ENCODE results near the gene IFITM1. TPM values are rescaled to one million over a fixed set of nuclear protein-coding genes. Genes with fewer than 3 reads are reported as not detected.

The IFITM1 gene
- polyA plus RNA-seq, 1 donor from 2014 or later = 0.35 TPM

- no peak overlapping the region for H3K4me2 ChIP-seq (ENCODE audit: low read length)
- no peaks in the 10 kb centered on the region for H3K36me3 ChIP-seq (ENCODE audit: insufficient read depth, low read length)
- no peak overlapping the region for H3K9ac ChIP-seq (ENCODE audit: low read length)
- H2AFZ ChIP-seq (ENCODE audit: low read depth, low read length) = no peak overlapping the region
- no peaks in the 10 kb centered on the region for H4K20me1 ChIP-seq (ENCODE audit: insufficient read depth)
- no peak overlapping the region for H3K27ac ChIP-seq (ENCODE audit: low read length)
- TF ChIP-seq CTCF (IDR thresholded peaks at IDR 0.05; ENCODE audit: poor library complexity, severe bottlenecking) (peak; percentile 8), SMC3 (conservative IDR thresholded peaks at IDR 0.05; ENCODE audit: poor library complexity) (no peak), MXI1 (conservative IDR thresholded peaks at IDR 0.05; ENCODE audit: poor library complexity, severe bottlenecking) (no peak)
- no peaks in the 10 kb centered on the region for H3K79me2 ChIP-seq (replicated peaks; ENCODE audit: insufficient read depth, low read length)
- H3K27me3 ChIP-seq (ENCODE audit: insufficient read depth, low read depth, low read length) = no peaks in the 10 kb centered on the region
- no peak overlapping the region for H3K4me3 ChIP-seq (ENCODE audit: low read length)
- H3K9me3 ChIP-seq (ENCODE audit: low read length) = no peaks in the 10 kb centered on the region
- no peaks in the 10 kb centered on the region for H3K9me2 ChIP-seq (ENCODE audit: insufficient read depth, low read length)
- H3F3A ChIP-seq (ENCODE audit: insufficient read depth, low read length, poor library complexity, severe bottlenecking) = no peaks in the 10 kb centered on the region
These were observed 50.3 kb downstream of the IFITM1 start for GRCh38 chr11:363948-364761.

Small RNA genes within 50 kb of the gene (small RNA-seq; reads per million reads assigned to genes)
- gene AC136475.6 = 0 reads per million in 3 experiments

Other genes starting within 250 kb of the IFITM1 start
- not detected in 2 replicates for gene SCGB1C1, start 121.0 kb upstream of the IFITM1 start, polyA plus RNA-seq
- gene BET1L, start 106.6 kb upstream of the IFITM1 start, polyA plus RNA-seq = 6.7 and 7.6 TPM in 2 replicates
- 128 and 152 TPM in 2 replicates for gene RIC8A, start 106.3 kb upstream of the IFITM1 start, polyA plus RNA-seq
- 32.9 and 38.8 TPM in 2 replicates for gene SIRT3, start 77.7 kb upstream of the IFITM1 start, polyA plus RNA-seq
- 174 and 183 TPM in 2 replicates for gene PSMD13, start 77.1 kb upstream of the IFITM1 start, polyA plus RNA-seq
- gene NLRP6, start 35.6 kb upstream of the IFITM1 start, polyA plus RNA-seq = not detected in 2 replicates
- 2.1 and 6.0 TPM in 2 replicates for gene PGGHG, start 24.9 kb upstream of the IFITM1 start, polyA plus RNA-seq
- gene IFITM5, start 14.5 kb upstream of the IFITM1 start, polyA plus RNA-seq = not detected in 2 replicates
- 2.3 TPM in 1 of 2 replicates, not detected in the other for gene IFITM2, start 6.2 kb upstream of the IFITM1 start, polyA plus RNA-seq
- gene IFITM3, start 6.8 kb downstream of the IFITM1 start, polyA plus RNA-seq = not detected in 2 replicates
- 440 and 478 TPM in 2 replicates for gene B4GALNT4, start 55.5 kb downstream of the IFITM1 start, polyA plus RNA-seq
- not detected in 2 replicates for gene PKP3, start 80.2 kb downstream of the IFITM1 start, polyA plus RNA-seq
- gene SIGIRR, start 101.0 kb downstream of the IFITM1 start, polyA plus RNA-seq = 1.6 and 5.6 TPM in 2 replicates
- gene ANO9, start 128.0 kb downstream of the IFITM1 start, polyA plus RNA-seq = not detected in 2 replicates
- 39.1 and 54.3 TPM in 2 replicates for gene PTDSS2, start 136.2 kb downstream of the IFITM1 start, polyA plus RNA-seq
- 71.8 and 82.4 TPM in 2 replicates for gene RNH1, start 193.2 kb downstream of the IFITM1 start, polyA plus RNA-seq
- gene HRAS, start 221.5 kb downstream of the IFITM1 start, polyA plus RNA-seq = 119 and 120 TPM in 2 replicates
- gene LRRC56, start 223.5 kb downstream of the IFITM1 start, polyA plus RNA-seq = 0.76 and 1.3 TPM in 2 replicates
- 0.61 and 3.0 TPM in 2 replicates for gene LMNTD2, start 246.7 kb downstream of the IFITM1 start, polyA plus RNA-seq
- 37.1 and 51.5 TPM in 2 replicates for gene RASSF7, start 246.9 kb downstream of the IFITM1 start, polyA plus RNA-seq

Measured in neural cell (in vitro differentiated cells).